Osteoblast (primary cell): ENCODE data around the gene ANXA3. TPM values are rescaled to one million over a fixed set of nuclear protein-coding genes. Genes with fewer than 3 reads are reported as not detected.

Source experiments
- DNase-seq: peaks from one replicate; pipeline ENCODE4 v3.0.0; 2011; ENCODE audit warnings: low spot score, mixed read lengths; ENCODE audit not compliant: insufficient read length; ENCODE audit errors: missing footprints
- H2AFZ ChIP-seq: 2 replicates; pipeline ENCODE4 v1.6.0; 2011; ENCODE audit warnings: mild to moderate bottlenecking, low read length
- H3K27ac ChIP-seq: 2 replicates; pipeline ENCODE4 v1.5.1; 2011; ENCODE audit warnings: mild to moderate bottlenecking, low read depth, low read length, moderate library complexity
- H3K27me3 ChIP-seq: 2 replicates; pipeline ENCODE4 v1.6.0; 2012; ENCODE audit warnings: mild to moderate bottlenecking, control low read depth, inconsistent platforms, low read length, moderate library complexity; ENCODE audit not compliant: insufficient read depth
- H3K36me3 ChIP-seq: 2 replicates; pipeline ENCODE4 v1.5.1; 2011; ENCODE audit warnings: mild to moderate bottlenecking, low read length, control low read depth, moderate library complexity; ENCODE audit not compliant: insufficient read depth
- H3K4me1 ChIP-seq: 2 replicates; pipeline ENCODE4 v1.5.1; 2011; ENCODE audit warnings: mild to moderate bottlenecking, low read length, control low read depth, moderate library complexity; ENCODE audit not compliant: insufficient read depth
- H3K4me2 ChIP-seq: 2 replicates; pipeline ENCODE4 v1.6.0; 2011; ENCODE audit warnings: mild to moderate bottlenecking, low read length; ENCODE audit not compliant: insufficient read depth
- H3K4me3 ChIP-seq: fragments of 200-600 bp; sonication (generic); 3 replicates; pipeline ENCODE4 v1.5.1; 2012; ENCODE audit warnings: mild to moderate bottlenecking, low read length, inconsistent platforms; ENCODE audit not compliant: insufficient read depth
- H3K79me2 ChIP-seq: 2 replicates; pipeline ENCODE4 v1.6.0; 2012; ENCODE audit warnings: mild to moderate bottlenecking, low read length, control low read depth, inconsistent platforms; ENCODE audit not compliant: insufficient read depth
- H3K9me3 ChIP-seq: 2 replicates; pipeline ENCODE4 v1.5.1; 2011; ENCODE audit warnings: low read depth, low read length, control low read depth
- H4K20me1 ChIP-seq: 2 replicates; pipeline ENCODE4 v1.6.0; 2012; ENCODE audit warnings: mild to moderate bottlenecking, low read length, control low read depth; ENCODE audit not compliant: insufficient read depth
- CTCF ChIP-seq: IDR thresholded peaks from 2 replicates; pipeline ENCODE4 v1.5.1; 2011; ENCODE audit warnings: mild to moderate bottlenecking, low read depth, low read length, moderate library complexity; ENCODE audit errors: extremely low read depth
- total RNA-seq: library from RNA; depleted of rRNA; stranded (reverse); fragments of >200 nt; gene quantifications from 2 replicates; pipeline ENCODE4 v1.2.3, GENCODE V29; 2012

Gene ANXA3
- total RNA-seq, 1 donor, result 2.9 TPM

DNA sequence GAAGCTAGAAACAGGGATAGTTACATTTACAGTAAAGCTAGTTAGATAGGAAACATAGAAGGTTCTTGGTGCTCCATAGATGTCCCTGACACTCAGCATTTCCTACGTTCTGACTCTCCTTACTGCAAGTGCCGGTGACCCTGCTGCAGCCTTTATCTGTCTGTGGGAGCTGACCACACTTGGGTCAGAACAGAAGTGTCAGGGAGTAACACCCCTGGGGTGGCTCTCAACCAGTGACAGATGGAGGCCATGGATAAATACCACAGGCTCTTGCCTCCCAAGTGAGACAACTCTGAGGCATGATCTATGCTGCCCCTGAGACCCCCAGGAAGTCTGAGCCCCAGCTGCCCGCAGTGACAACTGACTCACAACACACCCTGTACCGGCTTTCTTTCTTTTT lies 69.8 kb downstream of the ANXA3 start:
- no peak overlapping the region for H2AFZ ChIP-seq
- H3K4me3 ChIP-seq, result no peak overlapping the region

GRCh38 chr4:78622253-78622979 lies 70.8 kb downstream of the ANXA3 start:
- H3K36me3 ChIP-seq, result no peaks in the 10 kb centered on the region
- H3K27me3 ChIP-seq, result no peaks in the 10 kb centered on the region
- peak overlapping the region; percentile 50 for H2AFZ ChIP-seq
- peak; percentile 57 for DNase-seq
- H3K4me3 ChIP-seq, result no peak overlapping the region
- H3K4me1 ChIP-seq, result peaks cover 10% of the 10 kb centered on the region
- H3K27ac ChIP-seq, result peak overlapping the region; percentile 15
- no peaks in the 10 kb centered on the region for H3K79me2 ChIP-seq
- H3K9me3 ChIP-seq, result no peaks in the 10 kb centered on the region
- H4K20me1 ChIP-seq, result no peaks in the 10 kb centered on the region
- no peak for TF ChIP-seq CTCF
- peak overlapping the region; percentile 11 for H3K4me2 ChIP-seq

More for the DNA sequence above, 69.8 kb downstream of the ANXA3 start:
- Histone ChIP-seq H3K27me3 (no peaks in the 10 kb centered on the region), H3K79me2 (no peaks in the 10 kb centered on the region), H3K9me3 (no peaks in the 10 kb centered on the region), H3K4me1 (peaks cover 10% of the 10 kb centered on the region), H3K27ac (no peak overlapping the region), H3K36me3 (no peaks in the 10 kb centered on the region), H4K20me1 (no peaks in the 10 kb centered on the region), H3K4me2 (no peak overlapping the region)
- no peak for DNase-seq
- no peak for TF ChIP-seq CTCF

DNA sequence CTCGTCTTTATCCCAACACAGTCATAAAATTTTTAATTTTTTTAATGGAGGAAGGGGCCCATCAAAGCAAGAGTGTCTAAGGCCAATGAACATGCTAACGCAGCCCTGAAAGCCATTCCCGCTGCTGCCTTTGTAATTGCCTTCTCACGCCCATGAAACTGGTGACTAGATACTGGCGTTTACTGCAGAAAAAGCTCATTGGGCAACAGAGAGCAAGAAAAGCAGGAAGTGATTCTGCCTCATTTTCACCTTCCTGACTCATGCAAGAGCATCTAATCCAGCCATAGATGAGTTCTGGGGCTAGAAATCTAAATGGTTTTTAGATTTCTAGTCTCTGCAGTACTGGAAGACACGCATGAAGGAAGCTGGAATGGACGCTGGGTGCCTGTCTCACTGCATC lies 72.5 kb downstream of the ANXA3 start:
- Histone ChIP-seq H3K36me3 (no peaks in the 10 kb centered on the region), H3K27ac (no peak overlapping the region), H2AFZ (peak overlapping the region; percentile 2), H3K4me1 (peaks cover 10% of the 10 kb centered on the region), H3K9me3 (no peaks in the 10 kb centered on the region), H3K4me2 (no peak overlapping the region), H3K4me3 (no peak overlapping the region), H3K27me3 (no peaks in the 10 kb centered on the region), H3K79me2 (no peaks in the 10 kb centered on the region), H4K20me1 (no peaks in the 10 kb centered on the region)
- TF ChIP-seq CTCF, result no peak
- DNase-seq, result no peak

DNA sequence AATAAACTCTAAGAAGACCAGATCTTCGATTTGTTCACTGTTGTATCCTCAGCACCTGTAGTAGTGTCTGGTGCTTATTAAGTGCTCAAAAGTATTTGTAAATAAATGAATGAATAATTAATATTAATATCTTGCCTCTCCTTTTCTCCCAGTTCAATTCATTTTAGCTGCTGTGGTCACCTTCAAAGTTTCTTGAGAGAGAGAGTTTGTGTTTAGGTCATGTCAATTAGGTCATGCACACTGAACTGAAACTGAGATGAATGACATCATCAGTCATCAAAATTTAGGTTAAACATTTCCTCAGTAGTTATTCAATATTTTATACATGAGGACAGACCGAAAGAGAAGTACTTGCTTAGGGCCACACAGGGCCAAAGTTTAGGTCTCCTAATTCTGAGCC lies 73.5 kb downstream of the ANXA3 start:
- H3K36me3 ChIP-seq, result no peaks in the 10 kb centered on the region
- H3K9me3 ChIP-seq, result no peaks in the 10 kb centered on the region
- no peak overlapping the region for H2AFZ ChIP-seq
- TF ChIP-seq CTCF, result no peak
- peaks cover 10% of the 10 kb centered on the region for H3K4me1 ChIP-seq
- H3K4me3 ChIP-seq, result no peak overlapping the region
- no peak overlapping the region for H3K4me2 ChIP-seq
- no peak overlapping the region for H3K27ac ChIP-seq
- no peaks in the 10 kb centered on the region for H4K20me1 ChIP-seq
- no peak for DNase-seq
- H3K79me2 ChIP-seq, result no peaks in the 10 kb centered on the region
- H3K27me3 ChIP-seq, result no peaks in the 10 kb centered on the region
